Measurements from ENCODE around the gene LSM10.

The LSM10 gene

GRCh38 chr1:36397378-36398230 lies at the start of gene LSM10:
LSM10 (minus strand) TSS chr1:36397908; CDS start chr1:36394129, 3,779 bp downstream.
- peak; percentile 96 for DNase-seq (ENCODE audit: low read depth, low spot score)

- no peak for DNase-seq (ENCODE audit: low read depth, low spot score)
Observed at GRCh38 chr1:36447450-36447849, 49.7 kb upstream of the LSM10 start.

- DNase-seq (ENCODE audit: low read depth, low spot score), result no peak
Observed at GRCh38 chr1:36446746-36447145, 49.0 kb upstream of the LSM10 start.

- DNase-seq (ENCODE audit: low read depth, low spot score), result peak; percentile 74
Observed at GRCh38 chr1:36446271-36446670, 48.6 kb upstream of the LSM10 start.

- DNase-seq (ENCODE audit: low read depth, low spot score), result no peak
Observed at GRCh38 chr1:36443297-36443696, 45.6 kb upstream of the LSM10 start.

- no peak for DNase-seq (ENCODE audit: low read depth, low spot score)
Observed at GRCh38 chr1:36442337-36442736, 44.6 kb upstream of the LSM10 start.

GRCh38 chr1:36440646-36441045 lies 42.9 kb upstream of the LSM10 start:
- DNase-seq (ENCODE audit: low read depth, low spot score), result no peak

- DNase-seq (ENCODE audit: low read depth, low spot score), result peak; percentile 45
Observed at GRCh38 chr1:36440044-36440443, 42.3 kb upstream of the LSM10 start.

- no peak for DNase-seq (ENCODE audit: low read depth, low spot score)
Observed at GRCh38 chr1:36438715-36439114, 41.0 kb upstream of the LSM10 start.

- peak; percentile 43 for DNase-seq (ENCODE audit: low read depth, low spot score)
Observed at GRCh38 chr1:36436821-36437220, 39.1 kb upstream of the LSM10 start.

GRCh38 chr1:36433102-36433501 lies 35.4 kb upstream of the LSM10 start:
- DNase-seq (ENCODE audit: low read depth, low spot score), result peak; percentile 53

GRCh38 chr1:36432616-36433015 lies 34.9 kb upstream of the LSM10 start:
- DNase-seq (ENCODE audit: low read depth, low spot score), result no peak

- DNase-seq (ENCODE audit: low read depth, low spot score), result no peak
Observed at GRCh38 chr1:36425791-36426190, 28.1 kb upstream of the LSM10 start.

- DNase-seq (ENCODE audit: low read depth, low spot score), result no peak
Observed at GRCh38 chr1:36421649-36422048, 23.9 kb upstream of the LSM10 start.

GRCh38 chr1:36420836-36421317 lies 23.2 kb upstream of the LSM10 start:
- peak; percentile 96 for DNase-seq (ENCODE audit: low read depth, low spot score)

GRCh38 chr1:36420409-36420808 lies 22.7 kb upstream of the LSM10 start:
- no peak for DNase-seq (ENCODE audit: low read depth, low spot score)

- no peak for DNase-seq (ENCODE audit: low read depth, low spot score)
Observed at GRCh38 chr1:36419569-36419968, 21.9 kb upstream of the LSM10 start.

- no peak for DNase-seq (ENCODE audit: low read depth, low spot score)
Observed at GRCh38 chr1:36419140-36419539, 21.4 kb upstream of the LSM10 start.

GRCh38 chr1:36417931-36418330 lies 20.2 kb upstream of the LSM10 start:
- DNase-seq (ENCODE audit: low read depth, low spot score), result no peak

GRCh38 chr1:36415661-36416326 lies 18.1 kb upstream of the LSM10 start:
- DNase-seq (ENCODE audit: low read depth, low spot score), result no peak

GRCh38 chr1:36414384-36414783 lies 16.7 kb upstream of the LSM10 start:
- DNase-seq (ENCODE audit: low read depth, low spot score), result no peak

- peak; percentile 41 for DNase-seq (ENCODE audit: low read depth, low spot score)
Observed at GRCh38 chr1:36411674-36412648, 14.3 kb upstream of the LSM10 start.
